ENCODE measurements around the gene TIPIN.

GRCh38 chr15:66364944-66365528 is 8.6 kb upstream of the TIPIN start:
- TF ChIP-seq, protein P1, sequence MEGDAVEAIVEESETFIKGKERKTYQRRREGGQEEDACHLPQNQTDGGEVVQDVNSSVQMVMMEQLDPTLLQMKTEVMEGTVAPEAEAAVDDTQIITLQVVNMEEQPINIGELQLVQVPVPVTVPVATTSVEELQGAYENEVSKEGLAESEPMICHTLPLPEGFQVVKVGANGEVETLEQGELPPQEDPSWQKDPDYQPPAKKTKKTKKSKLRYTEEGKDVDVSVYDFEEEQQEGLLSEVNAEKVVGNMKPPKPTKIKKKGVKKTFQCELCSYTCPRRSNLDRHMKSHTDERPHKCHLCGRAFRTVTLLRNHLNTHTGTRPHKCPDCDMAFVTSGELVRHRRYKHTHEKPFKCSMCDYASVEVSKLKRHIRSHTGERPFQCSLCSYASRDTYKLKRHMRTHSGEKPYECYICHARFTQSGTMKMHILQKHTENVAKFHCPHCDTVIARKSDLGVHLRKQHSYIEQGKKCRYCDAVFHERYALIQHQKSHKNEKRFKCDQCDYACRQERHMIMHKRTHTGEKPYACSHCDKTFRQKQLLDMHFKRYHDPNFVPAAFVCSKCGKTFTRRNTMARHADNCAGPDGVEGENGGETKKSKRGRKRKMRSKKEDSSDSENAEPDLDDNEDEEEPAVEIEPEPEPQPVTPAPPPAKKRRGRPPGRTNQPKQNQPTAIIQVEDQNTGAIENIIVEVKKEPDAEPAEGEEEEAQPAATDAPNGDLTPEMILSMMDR (IDR thresholded peaks at IDR 0.05): no peak
- TF ChIP-seq POLR2A (IDR thresholded peaks at IDR 0.05): no peak
- TF ChIP-seq EP300 (IDR thresholded peaks at IDR 0.05): no peak
- TF ChIP-seq POLR2AphosphoS5 (IDR thresholded peaks at IDR 0.05): no peak
